WTC11 (cell line): ENCODE data around the gene PRX. TPM values are rescaled to one million over a fixed set of nuclear protein-coding genes. Genes with fewer than 3 reads are reported as not detected.

ENCODE experiments used
- ATAC-seq: fragments of 200-7000 bp; cut with Tn5 transposase; 2 replicates; pipeline ENCODE4 v1.10.0; 2021; ENCODE audit warnings: mild to moderate bottlenecking, moderate library complexity
- CTCF ChIA-PET: fragments of 300-600 bp; sonication (Branson Sonifier 250); formaldehyde crosslinking; loops from one replicate; lab custom pipeline; 2021; ENCODE audit warnings: antibody characterized with exemption; lab: Charles Lee
- POLR2A ChIA-PET: fragments of 350-600 bp; sonication (Branson Sonifier 250); formaldehyde crosslinking; loops from one replicate; lab custom pipeline; 2021; ENCODE audit warnings: antibody characterized with exemption; lab: Charles Lee
- DNase-seq: peaks from one replicate; pipeline ENCODE4 v3.0.0; 2021; ENCODE audit warnings: low spot score
- H3K27ac Mint-ChIP-seq: 2 replicates; pipeline ENCODE4 v1.8.0; 2021; ENCODE audit warnings: mixed read lengths
- H3K27me3 Mint-ChIP-seq: 2 replicates; pipeline ENCODE4 v1.8.0; 2021; ENCODE audit warnings: low read depth, mild to moderate bottlenecking, moderate library complexity, mixed read lengths
- H3K36me3 Mint-ChIP-seq: 2 replicates; pipeline ENCODE4 v1.8.0; 2021; ENCODE audit warnings: mixed read lengths
- H3K4me1 Mint-ChIP-seq: 2 replicates; pipeline ENCODE4 v1.8.0; 2022; ENCODE audit warnings: mixed read lengths
- H3K4me3 Mint-ChIP-seq: 2 replicates; pipeline ENCODE4 v1.8.0; 2021; ENCODE audit warnings: mild to moderate bottlenecking, moderate library complexity, mixed read lengths
- H3K9me3 Mint-ChIP-seq: 2 replicates; pipeline ENCODE4 v1.8.0; 2021; ENCODE audit warnings: mixed read lengths
- EMX1 ChIP-seq: fragments of 250-450 bp; sonication (Bioruptor Pico); IDR thresholded peaks from 2 replicates; pipeline ENCODE4 v1.8.0; 2021; ENCODE audit warnings: mild to moderate bottlenecking
- ETV6 ChIP-seq: sonication (generic); formaldehyde crosslinking; IDR thresholded peaks from 2 replicates; pipeline ENCODE4 v1.8.1; 2022; ENCODE audit warnings: mild to moderate bottlenecking, missing genetic modification reagents
- KAT7 ChIP-seq: sonication (generic); formaldehyde crosslinking; IDR thresholded peaks from 2 replicates; pipeline ENCODE4 v1.8.1; 2023; ENCODE audit warnings: missing genetic modification reagents, mild to moderate bottlenecking, borderline replicate concordance
- NFATC4 ChIP-seq: fragments of 250-450 bp; sonication (Bioruptor Pico); IDR thresholded peaks from 2 replicates; pipeline ENCODE4 v1.9.0; 2021; ENCODE audit warnings: mild to moderate bottlenecking
- NFE2L1 ChIP-seq: sonication (generic); formaldehyde crosslinking; IDR thresholded peaks from 2 replicates; pipeline ENCODE4 v1.8.1; 2023; ENCODE audit warnings: missing genetic modification reagents
- TEAD4 ChIP-seq: sonication (generic); formaldehyde crosslinking; IDR thresholded peaks from 2 replicates; pipeline ENCODE4 v1.8.0; 2022; ENCODE audit warnings: mild to moderate bottlenecking, missing genetic modification reagents
- ZNF232 ChIP-seq: sonication (generic); formaldehyde crosslinking; IDR thresholded peaks from 2 replicates; pipeline ENCODE4 v1.8.0; 2022; ENCODE audit warnings: mild to moderate bottlenecking, missing genetic modification reagents
- total RNA-seq: library from RNA; stranded (reverse); gene quantifications from 3 replicates; pipeline ENCODE4 v1.2.3, GENCODE V29; 2021
- TF ChIP-seq, protein P1 (sequence below): fragments of 250-450 bp; sonication (Bioruptor Pico); conservative IDR thresholded peaks from 2 replicates; pipeline ENCODE4 v1.9.0; 2021; ENCODE audit warnings: mild to moderate bottlenecking
- TF ChIP-seq, protein P2 (sequence below): sonication (generic); formaldehyde crosslinking; IDR thresholded peaks from 2 replicates; pipeline ENCODE4 v1.8.1; 2022; ENCODE audit warnings: mild to moderate bottlenecking, moderate library complexity, missing genetic modification reagents
- TF ChIP-seq, protein P3 (sequence below): sonication (generic); formaldehyde crosslinking; IDR thresholded peaks from 2 replicates; pipeline ENCODE4 v1.8.0; 2023; ENCODE audit warnings: missing genetic modification reagents
- TF ChIP-seq, protein P4 (sequence below): sonication (generic); formaldehyde crosslinking; IDR thresholded peaks from 2 replicates; pipeline ENCODE4 v1.8.1; 2022; ENCODE audit warnings: missing genetic modification reagents, borderline replicate concordance
- TF ChIP-seq, protein P5 (sequence below): sonication (generic); formaldehyde crosslinking; IDR thresholded peaks from 2 replicates; pipeline ENCODE4 v1.8.0; 2022; ENCODE audit warnings: mild to moderate bottlenecking, missing genetic modification reagents
- TF ChIP-seq, protein P6 (sequence below): fragments of 200-600 bp; IDR thresholded peaks from 2 replicates; pipeline ENCODE4 v1.8.0; 2022; ENCODE audit warnings: antibody characterized with exemption
- TF ChIP-seq, protein P7 (sequence below): sonication (generic); formaldehyde crosslinking; IDR thresholded peaks from 2 replicates; pipeline ENCODE4 v1.8.1; 2022; ENCODE audit warnings: mild to moderate bottlenecking, missing genetic modification reagents, moderate library complexity, borderline replicate concordance

The PRX gene
- total RNA-seq, 1 experiment from 2014 or later, result 8.4 TPM

DNA sequence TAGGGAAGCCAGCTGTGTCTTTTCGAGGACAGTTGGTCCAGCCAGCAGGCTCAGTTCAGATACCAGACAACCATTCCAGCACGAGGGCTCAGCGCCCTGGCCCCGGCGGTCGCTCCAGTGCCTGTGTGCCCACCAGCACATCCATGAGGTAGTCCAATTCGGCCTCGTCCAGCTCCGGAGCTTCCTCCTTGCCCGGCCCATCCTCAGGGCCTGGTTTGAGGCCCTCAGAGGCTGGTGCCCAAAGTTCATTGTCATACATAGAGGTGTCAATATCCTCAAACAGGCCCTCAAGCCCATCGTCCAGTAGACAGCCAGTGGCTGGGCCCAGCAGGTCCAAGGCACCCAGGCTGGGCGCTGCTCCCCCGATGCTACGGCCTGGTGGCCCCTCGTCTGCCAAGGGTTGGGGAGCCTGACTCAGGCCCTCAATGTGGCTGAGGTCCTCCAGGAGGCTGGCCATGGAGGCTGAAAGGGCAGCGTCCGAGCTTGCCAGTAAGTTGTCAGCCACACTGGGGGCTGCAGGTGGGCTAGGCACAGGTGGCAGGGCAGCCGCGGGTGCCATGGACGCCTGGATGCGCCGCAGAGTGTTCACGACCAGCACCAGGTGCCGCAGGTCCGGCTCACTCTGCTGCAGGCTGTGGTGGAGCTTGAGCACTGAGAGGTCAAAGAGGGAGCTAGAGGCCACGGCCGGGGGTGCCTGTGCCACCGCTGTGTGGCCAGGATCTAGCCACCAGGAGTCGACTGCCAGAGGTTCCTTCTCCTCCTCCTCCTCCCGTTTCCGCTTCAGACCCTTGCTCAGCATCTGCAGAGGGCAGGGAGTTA, 9.8 kb upstream of the PRX start (continued):
- TF ChIP-seq, protein P1, sequence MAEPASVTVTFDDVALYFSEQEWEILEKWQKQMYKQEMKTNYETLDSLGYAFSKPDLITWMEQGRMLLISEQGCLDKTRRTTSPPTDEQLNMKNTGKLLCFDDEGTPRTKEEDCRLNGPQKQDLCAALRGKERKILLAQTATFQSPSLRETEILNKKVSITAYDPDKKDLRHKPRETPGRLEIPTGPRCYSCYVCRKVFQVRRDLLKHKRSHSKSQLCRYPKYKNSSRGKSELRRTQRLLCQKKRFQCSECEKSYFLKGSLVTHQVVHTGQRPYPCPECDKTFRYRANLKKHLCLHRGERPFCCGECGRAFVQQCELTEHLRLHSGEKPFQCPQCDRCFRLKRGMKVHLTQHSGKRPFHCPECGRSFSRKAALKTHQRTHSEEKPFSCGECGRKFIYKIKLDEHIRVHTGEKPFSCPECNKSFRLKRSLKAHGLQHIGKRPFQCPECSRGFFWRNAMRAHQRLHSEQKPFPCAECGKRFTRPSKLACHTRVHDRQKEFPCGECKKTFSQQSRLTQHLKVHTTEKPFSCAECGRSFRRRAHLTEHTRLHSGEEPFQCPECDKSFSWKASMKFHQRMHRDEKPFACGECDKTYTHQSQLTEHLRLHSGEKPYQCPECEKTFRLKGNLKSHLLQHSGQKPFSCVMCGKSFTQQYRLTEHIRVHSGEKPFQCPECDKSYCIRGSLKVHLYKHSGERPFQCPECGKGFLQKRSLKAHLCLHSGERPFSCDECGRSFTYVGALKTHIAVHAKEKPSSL, result no peak
- TF ChIP-seq ETV6 (CRISPR knock-in tag), result no peak

DNA sequence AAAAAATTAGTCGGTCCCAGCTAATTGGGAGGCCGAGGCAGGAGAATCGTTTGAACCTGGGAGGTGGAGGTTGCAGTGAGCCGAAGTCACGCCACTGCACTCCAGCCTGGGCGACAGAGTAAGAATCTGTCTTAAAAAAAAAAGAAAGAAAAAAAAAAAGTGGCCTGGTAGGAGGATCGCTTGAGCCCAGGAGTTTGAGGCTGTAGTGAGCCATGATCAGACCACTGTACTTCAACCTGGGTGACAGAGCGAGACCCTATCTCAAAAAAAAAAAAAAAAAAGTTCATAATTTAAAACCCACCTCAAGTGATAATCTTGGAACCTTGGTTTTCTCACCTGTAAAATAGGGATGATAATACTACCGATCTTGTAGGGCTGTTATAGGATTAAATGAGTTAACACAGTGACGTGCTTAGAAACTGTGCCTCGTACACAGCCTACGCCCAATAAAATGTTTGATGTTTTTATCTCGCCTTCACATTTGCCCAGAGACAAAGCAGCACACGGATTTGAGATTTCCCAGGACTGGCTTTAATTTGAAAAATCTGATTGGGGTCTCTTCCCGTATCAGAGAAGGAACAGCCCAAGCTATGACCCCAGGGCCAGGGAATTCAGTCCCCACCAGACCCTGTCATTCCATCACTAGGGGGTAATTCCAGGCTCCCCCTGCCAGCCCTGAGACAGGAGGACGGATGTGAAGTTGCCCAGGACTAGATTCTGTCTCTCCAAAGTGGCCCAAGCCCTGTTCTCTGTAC, 9.0 kb upstream of the PRX start:
- no peaks in the 10 kb centered on the region; the same call in 1 of the 2 replicates for H3K36me3 Mint-ChIP-seq
- H3K27ac Mint-ChIP-seq, result peak overlapping the region; percentile 63; the same call in 1 of the 2 replicates
- peaks cover under 1% of the 10 kb centered on the region for H3K27me3 Mint-ChIP-seq
- ChIA-PET CTCF (interaction anchor here (1.3 to 2.8 kb wide), 10 partner anchors 13 to 181 kb away, joined by 3 to 55 read pairs (median 16); partner anchors contain the start of genes BLVRB and SERTAD3), POLR2A (interaction anchor here (1.8 kb wide), 1 partner anchor 21 kb away, joined by 17 read pairs; no protein-coding TSS in a partner anchor)
- DNase-seq, result no peak
- TF ChIP-seq, protein P2, sequence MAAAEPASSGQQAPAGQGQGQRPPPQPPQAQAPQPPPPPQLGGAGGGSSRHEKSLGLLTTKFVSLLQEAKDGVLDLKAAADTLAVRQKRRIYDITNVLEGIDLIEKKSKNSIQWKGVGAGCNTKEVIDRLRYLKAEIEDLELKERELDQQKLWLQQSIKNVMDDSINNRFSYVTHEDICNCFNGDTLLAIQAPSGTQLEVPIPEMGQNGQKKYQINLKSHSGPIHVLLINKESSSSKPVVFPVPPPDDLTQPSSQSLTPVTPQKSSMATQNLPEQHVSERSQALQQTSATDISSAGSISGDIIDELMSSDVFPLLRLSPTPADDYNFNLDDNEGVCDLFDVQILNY, result no peak
- no peak for TF ChIP-seq EMX1
- TF ChIP-seq, protein P3, sequence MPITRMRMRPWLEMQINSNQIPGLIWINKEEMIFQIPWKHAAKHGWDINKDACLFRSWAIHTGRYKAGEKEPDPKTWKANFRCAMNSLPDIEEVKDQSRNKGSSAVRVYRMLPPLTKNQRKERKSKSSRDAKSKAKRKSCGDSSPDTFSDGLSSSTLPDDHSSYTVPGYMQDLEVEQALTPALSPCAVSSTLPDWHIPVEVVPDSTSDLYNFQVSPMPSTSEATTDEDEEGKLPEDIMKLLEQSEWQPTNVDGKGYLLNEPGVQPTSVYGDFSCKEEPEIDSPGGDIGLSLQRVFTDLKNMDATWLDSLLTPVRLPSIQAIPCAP (CRISPR knock-in tag), result no peak
- no peak for TF ChIP-seq NFATC4 (CRISPR knock-in tag)
- TF ChIP-seq ZNF232, result no peak
- TF ChIP-seq, protein P4, sequence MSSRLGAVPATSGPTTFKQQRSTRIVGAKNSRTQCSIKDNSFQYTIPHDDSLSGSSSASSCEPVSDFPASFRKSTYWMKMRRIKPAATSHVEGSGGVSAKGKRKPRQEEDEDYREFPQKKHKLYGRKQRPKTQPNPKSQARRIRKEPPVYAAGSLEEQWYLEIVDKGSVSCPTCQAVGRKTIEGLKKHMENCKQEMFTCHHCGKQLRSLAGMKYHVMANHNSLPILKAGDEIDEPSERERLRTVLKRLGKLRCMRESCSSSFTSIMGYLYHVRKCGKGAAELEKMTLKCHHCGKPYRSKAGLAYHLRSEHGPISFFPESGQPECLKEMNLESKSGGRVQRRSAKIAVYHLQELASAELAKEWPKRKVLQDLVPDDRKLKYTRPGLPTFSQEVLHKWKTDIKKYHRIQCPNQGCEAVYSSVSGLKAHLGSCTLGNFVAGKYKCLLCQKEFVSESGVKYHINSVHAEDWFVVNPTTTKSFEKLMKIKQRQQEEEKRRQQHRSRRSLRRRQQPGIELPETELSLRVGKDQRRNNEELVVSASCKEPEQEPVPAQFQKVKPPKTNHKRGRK (CRISPR knock-in tag), result no peak
- TF ChIP-seq NFE2L1 (CRISPR knock-in tag), result no peak
- no peak for TF ChIP-seq KAT7 (CRISPR knock-in tag)
- no peaks in the 10 kb centered on the region for H3K9me3 Mint-ChIP-seq
- peaks cover 22% of the 10 kb centered on the region for H3K4me1 Mint-ChIP-seq
- H3K4me3 Mint-ChIP-seq, result peak overlapping the region; percentile 69
- no peak for ATAC-seq

DNA sequence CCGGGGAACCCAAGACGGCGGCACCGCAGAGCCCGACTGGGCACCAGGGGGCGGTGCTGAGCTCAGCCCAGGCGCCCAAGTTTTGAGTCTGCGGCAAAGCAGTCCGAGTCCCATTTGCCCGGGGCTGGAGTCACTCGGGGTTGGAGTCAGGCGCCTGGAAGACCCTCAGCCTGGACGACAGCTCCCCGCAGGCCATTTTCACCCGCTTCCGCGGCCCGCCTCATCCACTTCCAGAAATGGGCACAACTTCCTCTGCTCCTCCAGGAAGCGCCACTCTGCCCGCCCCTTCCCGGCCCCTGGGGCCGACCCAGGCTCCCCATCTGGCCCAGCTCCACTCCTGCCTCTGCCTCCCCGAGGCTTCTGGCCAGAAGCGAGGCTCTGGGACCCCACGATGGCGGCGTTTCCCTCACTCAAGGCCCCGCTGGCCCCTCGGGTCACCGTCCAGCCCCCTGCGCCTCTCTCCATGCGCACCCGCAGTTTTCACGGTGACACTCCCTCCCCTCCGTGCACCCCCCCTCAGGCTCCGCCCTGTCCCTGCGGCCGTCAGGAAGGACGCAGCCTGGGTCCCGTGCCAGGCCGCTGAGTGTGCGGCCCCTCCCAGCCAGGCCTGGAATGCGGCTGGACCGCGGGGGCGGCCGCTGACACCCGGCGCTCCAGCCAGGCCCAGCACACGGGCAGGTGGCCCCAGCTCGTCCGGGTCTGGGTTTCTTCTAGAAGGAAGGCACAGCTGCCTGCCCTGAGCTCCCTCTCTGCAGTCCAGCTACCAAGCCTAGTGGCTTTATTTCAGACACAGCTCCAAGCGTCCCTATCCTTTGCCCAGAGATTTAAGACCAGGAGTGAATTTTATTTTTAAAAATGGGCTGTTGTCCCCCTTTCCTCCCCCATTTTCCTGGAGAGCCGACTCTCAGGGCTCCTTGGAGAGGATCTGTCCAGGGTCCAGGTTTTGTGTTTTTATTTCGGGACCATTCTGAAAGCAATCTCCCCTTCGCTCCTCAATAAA, 7.9 kb upstream of the PRX start:
- Mint-ChIP-seq H3K36me3 (no peaks in the 10 kb centered on the region; the same call in 1 of the 2 replicates), H3K9me3 (no peaks in the 10 kb centered on the region), H3K4me3 (peak overlapping the region; percentile 69), H3K27me3 (no peaks in the 10 kb centered on the region; the same call in 1 of the 2 replicates), H3K4me1 (peaks cover 25% of the 10 kb centered on the region), H3K27ac (peak overlapping the region; percentile 88)
- CTCF ChIA-PET, result interaction anchor here (0.6 to 2.8 kb wide), 52 partner anchors 8 to 1194 kb away, joined by 3 to 55 read pairs (median 5); partner anchors contain the start of genes BLVRB, C19orf47, PLD3 and PRX
- POLR2A ChIA-PET, result interaction anchor here (0.6 to 1.8 kb wide), 15 partner anchors 12 to 277 kb away, joined by 3 to 17 read pairs (median 4); partner anchors contain the start of genes C19orf47 and PLD3
- peak; percentile 91 for DNase-seq
- peak; percentile 58 for ATAC-seq
- peak; percentile 72 for TF ChIP-seq ETV6 (CRISPR knock-in tag)
- no peak for TF ChIP-seq NFE2L1 (CRISPR knock-in tag)
- TF ChIP-seq, protein P5, sequence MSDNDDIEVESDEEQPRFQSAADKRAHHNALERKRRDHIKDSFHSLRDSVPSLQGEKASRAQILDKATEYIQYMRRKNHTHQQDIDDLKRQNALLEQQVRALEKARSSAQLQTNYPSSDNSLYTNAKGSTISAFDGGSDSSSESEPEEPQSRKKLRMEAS, result peak; percentile 80
- TF ChIP-seq, protein P6, sequence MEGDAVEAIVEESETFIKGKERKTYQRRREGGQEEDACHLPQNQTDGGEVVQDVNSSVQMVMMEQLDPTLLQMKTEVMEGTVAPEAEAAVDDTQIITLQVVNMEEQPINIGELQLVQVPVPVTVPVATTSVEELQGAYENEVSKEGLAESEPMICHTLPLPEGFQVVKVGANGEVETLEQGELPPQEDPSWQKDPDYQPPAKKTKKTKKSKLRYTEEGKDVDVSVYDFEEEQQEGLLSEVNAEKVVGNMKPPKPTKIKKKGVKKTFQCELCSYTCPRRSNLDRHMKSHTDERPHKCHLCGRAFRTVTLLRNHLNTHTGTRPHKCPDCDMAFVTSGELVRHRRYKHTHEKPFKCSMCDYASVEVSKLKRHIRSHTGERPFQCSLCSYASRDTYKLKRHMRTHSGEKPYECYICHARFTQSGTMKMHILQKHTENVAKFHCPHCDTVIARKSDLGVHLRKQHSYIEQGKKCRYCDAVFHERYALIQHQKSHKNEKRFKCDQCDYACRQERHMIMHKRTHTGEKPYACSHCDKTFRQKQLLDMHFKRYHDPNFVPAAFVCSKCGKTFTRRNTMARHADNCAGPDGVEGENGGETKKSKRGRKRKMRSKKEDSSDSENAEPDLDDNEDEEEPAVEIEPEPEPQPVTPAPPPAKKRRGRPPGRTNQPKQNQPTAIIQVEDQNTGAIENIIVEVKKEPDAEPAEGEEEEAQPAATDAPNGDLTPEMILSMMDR, result peak; percentile 91
- TF ChIP-seq, protein P7, sequence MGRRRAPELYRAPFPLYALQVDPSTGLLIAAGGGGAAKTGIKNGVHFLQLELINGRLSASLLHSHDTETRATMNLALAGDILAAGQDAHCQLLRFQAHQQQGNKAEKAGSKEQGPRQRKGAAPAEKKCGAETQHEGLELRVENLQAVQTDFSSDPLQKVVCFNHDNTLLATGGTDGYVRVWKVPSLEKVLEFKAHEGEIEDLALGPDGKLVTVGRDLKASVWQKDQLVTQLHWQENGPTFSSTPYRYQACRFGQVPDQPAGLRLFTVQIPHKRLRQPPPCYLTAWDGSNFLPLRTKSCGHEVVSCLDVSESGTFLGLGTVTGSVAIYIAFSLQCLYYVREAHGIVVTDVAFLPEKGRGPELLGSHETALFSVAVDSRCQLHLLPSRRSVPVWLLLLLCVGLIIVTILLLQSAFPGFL (CRISPR knock-in tag), result 0 out of 2 replicates have a peak, but pooled peaks have one; percentile 35
- TF ChIP-seq TEAD4 (CRISPR knock-in tag), result peak; percentile 96
